Right atrium auricular region (tissue), 2 donors: ENCODE results near the gene EVC. TPM values are rescaled to one million over a fixed set of nuclear protein-coding genes. Genes with fewer than 3 reads are reported as not detected.

Source experiments
- DNase-seq: peaks from one replicate; pipeline ENCODE4 v3.0.0-alpha.2; 2019; ENCODE audit warnings: low spot score
- H3K27ac ChIP-seq, 2 donors: fragments of 200-600 bp; sonication (generic); 1 replicate in 1 of 2; 2 replicates in 1 of 2; pipeline ENCODE4 v1.5.1; 2016 to 2019
- H3K27me3 ChIP-seq, 2 donors: fragments of 200-600 bp; sonication (generic); one replicate each; pipeline versions ENCODE4 v1.5.1 to v1.6.0; 2017 to 2019
- H3K36me3 ChIP-seq: fragments of 200-600 bp; sonication (generic); one replicate; pipeline ENCODE4 v1.5.1; 2016
- H3K4me1 ChIP-seq, 2 donors: fragments of 200-600 bp; sonication (generic); one replicate each; pipeline versions ENCODE4 v1.5.1 to v1.6.0; 2017 to 2019
- H3K4me3 ChIP-seq, 2 donors: fragments of 200-600 bp; sonication (generic); 1 replicate in 1 of 2; 2 replicates in 1 of 2; pipeline ENCODE4 v1.5.1; 2017 to 2019; ENCODE audit warnings: mild to moderate bottlenecking in 1 of 2, moderate library complexity in 1 of 2
- H3K9me3 ChIP-seq, 2 donors: fragments of 200-600 bp; sonication (generic); one replicate each; pipeline ENCODE4 v1.5.1; 2019
- total RNA-seq, 2 donors: library from RNA; depleted of rRNA; stranded (reverse); fragments of >200 nt; gene quantifications; one replicate each; pipeline ENCODE4 v1.1.0, GENCODE V29; 2016
- TF ChIP-seq, protein P1 (sequence below), 2 donors: fragments of 200-600 bp; sonication (generic); IDR thresholded peaks; one replicate each; pipeline ENCODE4 v1.5.1; 2019; ENCODE audit warnings: antibody characterized with exemption in 2 of 2

The EVC gene
- total RNA-seq, 2 donors from 2014 or later: 8.6 to 14.1 TPM

DNA sequence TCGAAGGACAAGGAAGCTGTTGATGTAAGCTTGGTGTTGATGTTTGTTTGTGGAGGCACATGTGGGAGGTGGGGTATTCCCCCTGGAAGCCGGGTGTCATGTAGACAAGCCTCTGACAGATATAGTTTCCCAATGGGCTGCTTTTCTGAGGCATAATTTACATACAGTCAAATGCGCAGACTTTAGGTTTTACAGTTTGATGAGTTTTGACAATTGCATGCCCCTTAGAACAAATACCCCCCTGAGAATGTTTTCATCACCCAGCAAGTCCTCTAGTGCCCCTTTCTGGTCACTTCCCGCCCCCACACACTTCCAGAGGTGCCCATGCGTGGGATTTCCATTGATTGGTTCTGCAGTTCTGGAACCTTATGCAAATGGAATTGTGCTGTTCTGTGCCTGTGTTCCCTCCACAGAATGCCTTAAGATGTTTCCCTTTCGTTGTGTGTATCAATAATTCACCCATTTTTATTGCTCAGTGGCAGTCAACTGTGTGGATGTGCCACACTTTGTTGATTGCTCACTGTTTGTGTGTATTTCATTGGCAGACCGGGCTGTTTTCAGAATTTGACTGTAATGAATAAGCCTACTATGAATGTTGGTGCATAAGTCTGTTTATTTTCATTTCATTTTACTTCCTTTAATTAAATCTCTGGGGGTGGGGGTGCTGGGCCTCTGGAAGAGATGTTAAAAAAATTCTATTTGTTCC lies 8.5 kb downstream of the EVC start:
- no peak overlapping the region for H3K4me3 ChIP-seq
- no peak overlapping the region for H3K27ac ChIP-seq
- DNase-seq: no peak
- TF ChIP-seq, protein P1, sequence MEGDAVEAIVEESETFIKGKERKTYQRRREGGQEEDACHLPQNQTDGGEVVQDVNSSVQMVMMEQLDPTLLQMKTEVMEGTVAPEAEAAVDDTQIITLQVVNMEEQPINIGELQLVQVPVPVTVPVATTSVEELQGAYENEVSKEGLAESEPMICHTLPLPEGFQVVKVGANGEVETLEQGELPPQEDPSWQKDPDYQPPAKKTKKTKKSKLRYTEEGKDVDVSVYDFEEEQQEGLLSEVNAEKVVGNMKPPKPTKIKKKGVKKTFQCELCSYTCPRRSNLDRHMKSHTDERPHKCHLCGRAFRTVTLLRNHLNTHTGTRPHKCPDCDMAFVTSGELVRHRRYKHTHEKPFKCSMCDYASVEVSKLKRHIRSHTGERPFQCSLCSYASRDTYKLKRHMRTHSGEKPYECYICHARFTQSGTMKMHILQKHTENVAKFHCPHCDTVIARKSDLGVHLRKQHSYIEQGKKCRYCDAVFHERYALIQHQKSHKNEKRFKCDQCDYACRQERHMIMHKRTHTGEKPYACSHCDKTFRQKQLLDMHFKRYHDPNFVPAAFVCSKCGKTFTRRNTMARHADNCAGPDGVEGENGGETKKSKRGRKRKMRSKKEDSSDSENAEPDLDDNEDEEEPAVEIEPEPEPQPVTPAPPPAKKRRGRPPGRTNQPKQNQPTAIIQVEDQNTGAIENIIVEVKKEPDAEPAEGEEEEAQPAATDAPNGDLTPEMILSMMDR (IDR thresholded peaks at IDR 0.05): no peak
- no peaks in the 10 kb centered on the region for H3K36me3 ChIP-seq
- H3K27me3 ChIP-seq: no peaks in the 10 kb centered on the region
- H3K4me1 ChIP-seq: no peaks in the 10 kb centered on the region
- H3K9me3 ChIP-seq: peaks cover 0 to 8% of the 10 kb centered on the region in 2 donors

DNA sequence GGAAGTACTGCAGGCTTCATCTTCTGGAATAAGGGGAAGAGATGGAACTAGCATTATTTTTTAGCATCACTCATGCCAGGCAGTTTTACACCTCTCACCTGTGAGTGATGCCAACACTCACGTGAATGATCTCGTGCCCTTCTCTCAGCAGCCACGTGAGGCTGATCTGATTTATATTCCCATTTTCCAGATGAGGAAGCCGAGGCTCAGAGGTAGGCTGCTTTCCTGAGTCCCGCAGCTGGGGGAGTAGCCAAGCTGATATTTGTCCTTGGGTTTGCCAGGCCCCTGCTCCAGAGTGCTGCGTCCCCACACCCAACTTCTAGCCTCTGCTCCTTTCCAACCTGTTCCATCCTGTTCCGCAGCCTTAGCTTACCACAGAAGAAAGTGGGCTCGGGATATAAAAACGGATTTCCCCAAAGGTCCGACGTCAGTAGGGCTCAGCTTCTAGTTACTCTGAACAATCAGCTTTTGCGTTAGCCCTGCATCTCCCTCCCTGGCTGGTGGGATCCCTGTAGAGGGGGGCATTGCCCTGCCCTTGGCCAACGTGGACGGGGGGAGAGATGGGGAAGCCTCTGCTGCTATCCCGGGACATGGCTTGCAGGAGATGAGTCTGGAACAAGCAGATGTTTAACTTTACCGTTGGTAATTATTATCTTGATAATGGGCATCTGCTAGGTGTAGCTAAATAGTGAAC lies 9.3 kb downstream of the EVC start:
- no peaks in the 10 kb centered on the region for H3K4me1 ChIP-seq
- no peaks in the 10 kb centered on the region for H3K27me3 ChIP-seq
- TF ChIP-seq, protein P1 (IDR thresholded peaks at IDR 0.05): no peak
- H3K4me3 ChIP-seq: no peak overlapping the region
- H3K27ac ChIP-seq: no peak overlapping the region
- DNase-seq: no peak
- no peaks in the 10 kb centered on the region for H3K36me3 ChIP-seq
- peaks cover 0 to 3% of the 10 kb centered on the region in 2 donors for H3K9me3 ChIP-seq

DNA sequence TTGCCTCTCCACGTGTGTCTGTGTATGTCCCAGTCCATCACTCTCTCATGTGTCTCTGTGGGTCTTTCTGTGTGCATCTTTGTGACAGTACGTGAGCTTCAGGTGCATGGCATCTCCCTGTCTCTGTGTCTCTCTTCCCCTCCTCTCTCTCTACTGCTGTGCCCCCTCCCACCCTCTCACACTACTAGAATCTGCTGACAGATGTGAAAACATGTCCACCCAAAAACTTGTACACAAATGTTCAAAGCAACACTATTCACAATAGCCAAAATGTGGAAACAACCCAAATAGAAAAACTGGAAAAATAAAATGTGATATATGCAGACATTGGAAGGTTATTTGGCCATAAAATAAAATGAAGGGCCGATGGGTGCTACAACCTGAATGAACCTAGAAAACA lies 10.0 kb downstream of the EVC start:
- H3K4me1 ChIP-seq: no peaks in the 10 kb centered on the region
- no peak overlapping the region for H3K4me3 ChIP-seq
- H3K9me3 ChIP-seq: no peaks in the 10 kb centered on the region
- TF ChIP-seq, protein P1 (IDR thresholded peaks at IDR 0.05): no peak
- DNase-seq: no peak
- H3K36me3 ChIP-seq: no peaks in the 10 kb centered on the region
- no peaks in the 10 kb centered on the region for H3K27me3 ChIP-seq
- no peak overlapping the region for H3K27ac ChIP-seq

DNA sequence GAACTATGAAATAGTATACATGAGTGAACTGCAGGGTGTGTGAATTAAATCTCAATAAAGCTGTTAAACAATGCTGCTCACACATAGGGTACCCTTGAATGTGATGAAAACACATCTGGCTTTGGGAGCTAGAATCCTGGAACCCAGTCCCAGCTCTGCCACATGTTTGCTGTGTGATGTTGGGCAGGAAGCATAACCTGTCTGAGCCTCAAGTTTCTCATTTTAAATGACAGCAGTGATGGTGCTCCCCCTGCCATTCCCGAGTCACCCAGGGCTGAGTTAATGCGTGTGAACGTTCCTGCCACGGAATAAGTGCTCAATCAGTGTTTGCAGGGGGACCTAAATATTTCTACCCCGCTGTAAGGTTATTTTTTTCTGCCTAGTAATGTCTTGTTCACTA lies 10.9 kb downstream of the EVC start:
- no peak for DNase-seq
- Histone ChIP-seq H3K27ac (no peak overlapping the region), H3K4me1 (no peaks in the 10 kb centered on the region), H3K27me3 (no peaks in the 10 kb centered on the region), H3K9me3 (no peaks in the 10 kb centered on the region), H3K4me3 (no peak overlapping the region), H3K36me3 (no peaks in the 10 kb centered on the region)
- TF ChIP-seq, protein P1 (IDR thresholded peaks at IDR 0.05): no peak

DNA sequence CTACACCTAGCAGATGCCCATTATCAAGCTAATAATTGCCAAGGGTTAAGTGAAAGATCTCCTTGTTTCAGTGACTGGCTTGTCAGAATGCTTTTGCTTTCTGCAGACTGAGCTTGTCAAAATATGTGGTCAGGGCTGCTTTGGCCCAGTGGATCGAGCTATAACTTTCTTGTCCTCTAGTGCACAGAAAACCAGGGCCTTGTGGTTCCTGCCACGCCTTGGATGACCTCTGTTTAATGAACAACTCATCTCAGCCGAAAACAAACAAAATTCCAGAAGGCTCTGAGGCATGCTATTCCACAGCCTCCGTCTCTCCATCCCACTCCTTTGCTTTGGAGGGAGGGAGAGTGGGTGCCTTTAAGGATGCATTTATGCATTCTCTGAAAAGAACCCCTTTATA lies 11.3 kb downstream of the EVC start:
- H3K4me3 ChIP-seq: no peak overlapping the region

More for the DNA sequence above, 11.3 kb downstream of the EVC start:
- Histone ChIP-seq H3K27ac (no peak overlapping the region), H3K27me3 (no peaks in the 10 kb centered on the region), H3K4me1 (no peaks in the 10 kb centered on the region), H3K9me3 (no peaks in the 10 kb centered on the region), H3K36me3 (no peaks in the 10 kb centered on the region)
- TF ChIP-seq, protein P1 (IDR thresholded peaks at IDR 0.05): no peak
- no peak for DNase-seq
